ENCODE measurements around the gene ANGPTL3.
"Not testable (repeated sequence)": the region's sequence is repeated elsewhere in the genome, so short reads cannot be mapped to it uniquely, and the experiment has no call there.

The ANGPTL3 gene

DNA sequence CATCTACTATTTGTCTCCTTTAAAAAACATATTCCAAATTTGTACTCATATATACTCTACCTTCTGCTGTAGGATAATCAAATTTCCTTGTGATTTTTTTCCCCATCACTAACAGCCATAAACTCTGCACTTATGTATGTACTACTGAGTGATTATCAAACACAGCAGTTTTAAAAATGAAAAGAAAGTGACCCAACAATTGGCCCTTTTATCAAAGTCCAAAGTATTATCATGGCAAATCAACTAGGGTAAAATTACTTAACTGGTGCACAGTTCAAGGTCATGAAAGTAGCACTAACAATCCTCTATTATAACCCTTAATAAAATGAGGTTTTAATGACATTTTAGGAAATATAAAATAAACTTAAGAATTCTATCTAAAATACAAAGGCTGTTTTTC is 11.6 kb downstream of the ANGPTL3 start:
- H3K27ac ChIP-seq, result no peak overlapping the region
- TF ChIP-seq CTCF (conservative IDR thresholded peaks at IDR 0.05), result no peak

DNA sequence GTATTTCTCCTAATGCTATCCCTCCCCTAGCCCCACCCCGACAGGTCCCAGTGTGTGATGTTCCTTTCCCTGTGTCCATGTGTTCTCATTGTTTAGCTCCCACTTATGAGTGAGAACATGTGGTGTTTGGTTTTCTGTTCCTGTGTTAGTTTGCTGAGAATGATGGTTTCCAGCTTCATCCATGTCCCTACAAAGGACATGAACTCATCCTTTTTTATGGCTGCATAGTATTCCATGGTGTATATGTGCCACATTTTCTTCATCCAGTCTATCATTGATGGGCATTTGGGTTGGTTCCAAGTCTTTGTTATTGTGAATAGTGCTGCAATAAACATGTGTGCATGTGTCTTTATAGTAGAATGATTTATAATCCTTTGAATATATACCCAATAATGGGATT is 13.3 kb downstream of the ANGPTL3 start:
- not testable (repeated sequence) for H3K27ac ChIP-seq

DNA sequence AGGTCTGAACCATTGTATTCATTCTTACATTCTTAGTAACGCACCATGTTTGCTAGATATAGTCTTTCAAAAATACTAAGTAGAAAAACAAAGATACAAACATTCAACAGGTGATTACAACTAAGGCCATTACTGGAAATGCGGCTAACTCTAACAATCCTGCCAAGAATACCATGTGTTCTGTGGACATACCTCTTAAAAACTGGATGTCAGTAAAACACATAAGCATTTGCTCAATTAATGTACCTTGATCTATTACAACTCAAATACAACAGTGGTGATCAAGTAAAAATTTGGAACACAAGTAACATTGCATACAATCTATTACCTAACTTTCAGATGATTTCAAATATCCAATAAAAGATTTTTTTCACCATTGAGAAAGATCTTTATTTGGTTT is 15.4 kb downstream of the ANGPTL3 start:
- H3K27ac ChIP-seq, result no peak overlapping the region
- no peak for TF ChIP-seq CTCF (conservative IDR thresholded peaks at IDR 0.05)

- no peak for TF ChIP-seq CTCF (conservative IDR thresholded peaks at IDR 0.05)
- H3K27ac ChIP-seq, result peak overlapping the region; percentile 21; the same call in 1 of the 2 replicates
Measured at GRCh38 chr1:62613325-62613727, 16.0 kb downstream of the ANGPTL3 start.

GRCh38 chr1:62613890-62614289 is 16.6 kb downstream of the ANGPTL3 start:
- peak overlapping the region; percentile 21 for H3K27ac ChIP-seq
- TF ChIP-seq CTCF (conservative IDR thresholded peaks at IDR 0.05), result no peak

GRCh38 chr1:62621907-62622306 is 24.6 kb downstream of the ANGPTL3 start:
- H3K27ac ChIP-seq, result peak overlapping the region; percentile 14; the same call in 1 of the 2 replicates
- no peak for TF ChIP-seq CTCF (conservative IDR thresholded peaks at IDR 0.05)

DNA sequence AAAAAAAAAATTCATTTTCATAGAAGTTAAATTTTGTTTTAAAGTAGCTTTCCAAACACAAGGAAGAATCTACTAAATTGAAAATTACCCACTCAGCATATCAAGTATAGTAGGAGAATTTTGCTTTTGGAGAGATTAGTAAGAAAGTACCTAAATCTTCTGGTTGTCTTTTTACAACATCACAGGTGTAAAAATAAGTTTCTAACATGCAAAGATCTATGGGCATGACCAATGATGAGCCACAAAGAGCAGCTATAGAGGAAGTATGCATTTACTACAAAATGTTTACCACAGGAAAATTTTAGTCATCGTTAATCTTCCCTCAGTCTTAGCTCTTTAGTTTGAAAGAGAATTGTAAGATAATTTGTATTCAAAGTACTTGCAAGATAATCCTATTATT is 28.1 kb downstream of the ANGPTL3 start:
- TF ChIP-seq CTCF (conservative IDR thresholded peaks at IDR 0.05), result no peak
- no peak overlapping the region for H3K27ac ChIP-seq

DNA sequence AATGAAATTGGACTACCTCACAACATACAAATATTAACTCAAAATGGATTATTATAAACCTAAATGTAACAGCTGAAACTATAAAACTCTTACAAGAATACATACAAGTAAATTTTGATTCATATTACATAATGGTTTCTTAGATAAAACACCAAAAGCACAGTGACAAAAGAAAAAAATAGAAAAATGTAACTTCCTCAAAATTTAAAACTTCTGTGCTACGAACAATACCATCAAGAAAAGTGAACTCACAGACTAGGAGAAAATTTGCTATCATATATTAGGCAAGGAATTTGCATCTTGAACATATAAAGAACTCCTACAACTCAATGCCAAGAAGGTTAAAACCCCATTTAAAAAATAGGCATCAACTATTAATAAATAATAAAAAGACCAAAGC is 31.2 kb downstream of the ANGPTL3 start:
- TF ChIP-seq CTCF (conservative IDR thresholded peaks at IDR 0.05), result no peak
- no peak overlapping the region for H3K27ac ChIP-seq

All from VCaP (cell line).